HG03460 (cell line): ENCODE data around the gene IL17REL.

ENCODE experiments used
- ATAC-seq: cut with Tn5 transposase; IDR thresholded peaks from one replicate; pipeline ENCODE4 v1.9.1; 2021; ENCODE audit not compliant: unreplicated experiment

The IL17REL gene

DNA sequence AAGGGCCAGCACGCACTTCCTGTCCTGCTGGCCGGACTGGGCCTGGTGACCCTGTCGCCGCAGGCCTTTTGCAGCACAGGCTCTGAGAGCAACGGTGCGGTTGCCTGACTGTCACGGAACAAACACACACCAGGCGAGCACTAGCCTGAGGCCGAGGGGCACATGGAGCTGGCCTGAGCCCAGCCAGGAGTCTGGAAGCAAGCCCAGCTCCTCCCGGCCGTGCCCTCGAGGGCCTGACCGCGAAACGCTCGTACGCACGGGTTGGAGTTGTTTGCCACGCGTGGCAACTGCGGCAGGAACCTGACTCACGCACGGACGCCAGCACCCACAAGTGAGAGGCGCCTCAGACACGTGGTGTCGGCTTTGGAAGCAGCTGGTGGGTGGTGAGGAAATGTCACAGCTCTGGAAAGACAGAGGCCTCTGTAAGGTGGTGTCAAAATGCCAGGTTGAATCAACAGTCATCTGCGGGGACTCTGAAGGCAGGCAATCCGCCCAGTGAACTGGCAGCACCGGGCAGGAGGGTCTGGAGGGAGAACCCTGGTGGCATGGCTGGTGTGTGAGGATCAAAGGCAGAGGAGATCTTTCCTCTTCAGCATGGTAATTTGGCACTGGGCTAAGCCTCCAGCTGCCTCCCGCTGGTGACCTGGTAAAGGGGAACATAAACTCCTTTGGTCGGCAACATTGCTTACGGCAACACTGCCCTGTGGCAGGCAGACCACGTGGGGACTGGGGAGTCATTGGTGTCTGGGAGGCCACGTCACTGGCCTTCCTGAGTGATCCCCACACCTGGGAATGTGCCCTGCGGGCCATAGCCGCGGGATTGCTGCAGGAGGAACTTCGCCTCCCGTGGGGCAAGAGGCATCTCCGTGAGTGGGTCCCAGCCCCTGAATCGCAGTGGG lies 15.3 kb upstream of the IL17REL start:
- no peak for ATAC-seq

DNA sequence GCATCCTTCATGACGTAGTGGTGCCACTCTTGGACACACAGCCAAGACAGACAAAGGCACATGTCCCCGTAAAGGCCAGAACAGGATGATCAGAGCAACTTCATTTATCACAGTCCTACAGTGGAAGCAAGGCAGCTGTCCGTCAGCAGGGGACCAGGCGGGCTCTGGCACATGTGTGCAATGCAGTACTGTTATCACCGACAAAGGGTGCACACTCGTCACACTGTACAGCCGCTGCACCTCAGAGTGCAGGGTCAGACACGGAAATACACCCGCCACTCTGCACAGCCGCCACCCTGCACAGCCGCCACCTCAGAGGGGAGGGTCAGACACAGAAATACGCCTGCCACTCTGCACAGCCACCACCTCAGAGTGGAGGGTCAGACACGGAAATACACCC lies 13.4 kb upstream of the IL17REL start:
- ATAC-seq, result no peak

DNA sequence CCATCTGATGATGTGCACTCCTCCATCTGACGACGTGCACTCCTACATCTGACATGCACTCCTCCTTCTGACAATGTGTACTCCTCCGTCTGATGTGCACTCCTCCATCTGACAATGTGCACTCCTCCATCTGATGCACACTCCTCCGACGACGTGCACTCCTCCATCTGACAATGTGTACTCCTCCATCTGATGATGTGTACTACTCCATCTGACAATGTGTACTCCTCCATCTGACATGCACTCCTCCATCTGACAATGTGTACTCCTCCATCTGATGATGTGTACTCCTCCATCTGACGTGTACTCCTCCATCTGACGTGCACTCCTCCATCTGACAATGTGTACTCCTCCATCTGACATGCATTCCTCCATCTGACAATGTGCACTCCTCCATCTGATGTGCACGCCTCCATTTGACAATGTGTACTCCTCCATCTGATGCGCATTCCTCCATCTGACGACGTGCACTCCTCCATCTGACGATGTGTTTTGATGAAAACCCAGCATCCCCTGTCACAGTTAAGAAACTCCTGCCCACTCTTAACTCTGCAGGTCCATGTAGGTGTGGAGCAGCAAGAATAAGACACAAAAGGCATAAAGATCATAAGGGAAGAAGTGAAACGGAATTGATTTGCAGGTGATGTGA lies 9.7 kb upstream of the IL17REL start:
- no peak for ATAC-seq

- ATAC-seq, result no peak
Measured at GRCh38 chr22:50020606-50021005, 8.0 kb upstream of the IL17REL start.

GRCh38 chr22:50019316-50019715 lies 6.8 kb upstream of the IL17REL start:
- ATAC-seq, result no peak

- no peak for ATAC-seq
Measured at GRCh38 chr22:50018608-50019285, 6.2 kb upstream of the IL17REL start.

- no peak for ATAC-seq
Measured at GRCh38 chr22:50017701-50018224, 5.2 kb upstream of the IL17REL start.

DNA sequence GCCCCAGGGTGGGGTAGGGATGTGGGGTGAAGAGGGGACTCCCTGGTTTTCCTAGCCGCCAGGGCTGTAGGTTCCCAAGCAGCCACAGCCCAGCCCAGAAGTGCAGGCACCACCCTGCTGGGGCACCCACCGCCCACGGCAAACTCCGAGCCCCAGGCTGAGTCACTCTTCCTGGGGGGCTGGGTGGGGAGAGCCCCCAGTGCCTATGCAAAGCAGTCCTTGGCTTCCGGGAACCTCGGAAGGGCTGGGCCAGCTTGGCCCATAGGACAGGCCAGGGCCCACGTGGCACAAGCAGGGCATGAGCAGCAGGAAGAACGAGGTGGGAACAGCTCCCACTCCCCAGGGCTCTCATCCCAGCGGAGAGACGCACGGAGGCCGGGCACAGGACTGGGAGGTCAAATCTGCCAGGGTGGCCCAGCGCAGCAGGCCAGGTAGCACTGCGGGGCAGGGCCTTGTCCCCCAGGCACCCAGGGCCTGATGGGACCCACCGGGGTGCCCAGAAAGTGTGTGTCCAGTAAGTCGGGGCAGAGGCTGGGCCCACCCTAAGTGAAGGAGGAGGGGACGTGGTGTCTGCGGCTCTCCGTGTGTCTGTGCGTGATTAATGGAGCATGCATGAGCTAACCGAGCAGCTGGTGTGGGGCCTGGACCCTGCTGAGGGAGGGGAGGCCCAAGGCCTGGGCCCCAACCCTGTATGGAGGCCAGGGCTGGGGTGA lies 4.6 kb upstream of the IL17REL start:
- no peak for ATAC-seq

GRCh38 chr22:50016308-50016987 lies 3.9 kb upstream of the IL17REL start:
- ATAC-seq, result no peak

DNA sequence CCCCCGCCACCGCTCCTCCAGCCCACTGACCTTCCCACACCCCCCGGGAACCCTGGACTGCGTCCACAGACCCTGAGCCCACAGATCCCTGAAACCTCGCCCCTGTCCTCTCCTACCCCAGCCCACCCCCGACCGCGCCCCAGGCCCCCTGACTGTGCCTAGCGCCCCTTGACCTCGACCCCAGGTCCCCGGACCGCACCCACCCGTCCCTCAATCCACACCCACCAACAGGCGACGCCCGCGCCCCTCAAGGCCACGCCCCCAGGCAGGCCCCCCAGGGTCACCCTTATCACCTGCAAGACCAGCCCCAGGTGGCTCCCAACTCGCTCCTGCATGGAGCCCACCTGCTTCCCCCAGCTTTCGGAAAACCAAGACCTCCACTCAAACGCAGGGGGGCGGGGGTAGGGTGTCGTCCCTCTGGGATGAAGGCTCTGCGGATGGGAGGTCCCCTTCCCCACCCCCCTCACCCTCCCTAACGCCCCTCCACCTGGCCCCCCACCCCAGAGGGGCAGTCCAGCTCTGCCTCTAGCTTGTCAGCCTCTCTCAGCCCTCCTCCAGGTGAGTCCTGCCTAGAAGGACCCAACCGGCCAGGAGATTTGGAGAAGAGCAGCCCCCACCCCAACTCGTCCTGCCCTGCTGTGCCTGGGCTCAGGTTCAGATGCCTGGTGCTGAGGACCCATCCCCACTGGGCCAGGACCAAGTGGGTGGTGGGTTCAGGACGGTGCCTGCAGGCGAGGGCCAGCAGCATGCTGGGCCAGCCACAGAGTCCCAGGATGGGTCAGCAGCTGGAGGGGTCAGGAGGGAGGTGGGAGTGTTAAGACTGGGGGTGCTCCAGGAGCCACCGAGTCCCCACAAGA lies 3.1 kb upstream of the IL17REL start:
- no peak for ATAC-seq

DNA sequence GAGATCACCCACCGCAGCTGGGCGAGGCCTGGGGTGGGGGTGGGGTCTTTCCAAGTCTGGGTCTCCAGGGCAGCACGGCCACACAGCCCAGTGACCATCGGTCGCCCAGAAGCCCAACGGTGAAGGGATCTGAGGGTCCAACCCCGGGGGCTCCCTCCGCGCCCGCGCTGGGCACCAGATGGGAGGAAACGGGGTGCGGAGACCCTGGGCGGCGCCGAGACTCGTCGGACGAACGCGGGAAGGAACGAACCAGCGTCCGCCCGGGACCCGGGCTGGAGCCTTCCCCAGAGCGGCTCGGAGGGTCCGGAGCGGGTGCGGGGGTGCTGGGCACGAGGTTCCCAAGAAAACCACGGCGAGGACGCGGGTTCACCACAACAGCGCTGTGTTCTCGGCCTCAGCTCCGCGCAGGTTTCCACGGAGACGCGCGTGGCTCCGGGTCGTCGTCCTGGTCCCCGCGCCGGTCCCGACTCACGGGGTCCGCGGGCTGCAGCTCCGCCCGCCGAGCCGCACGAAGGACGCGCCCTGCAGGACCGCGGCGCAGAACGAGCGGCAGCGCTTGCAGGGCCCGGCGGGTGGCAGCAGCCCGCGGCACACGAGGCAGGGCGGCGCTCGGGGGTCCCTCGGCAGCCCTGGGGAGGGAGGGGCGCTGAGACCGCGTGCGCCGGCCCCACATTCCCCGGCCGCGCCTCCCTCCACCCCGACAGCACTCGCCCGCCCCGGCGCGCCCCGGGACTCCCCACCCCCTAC lies 2.3 kb upstream of the IL17REL start:
- ATAC-seq, result no peak

DNA sequence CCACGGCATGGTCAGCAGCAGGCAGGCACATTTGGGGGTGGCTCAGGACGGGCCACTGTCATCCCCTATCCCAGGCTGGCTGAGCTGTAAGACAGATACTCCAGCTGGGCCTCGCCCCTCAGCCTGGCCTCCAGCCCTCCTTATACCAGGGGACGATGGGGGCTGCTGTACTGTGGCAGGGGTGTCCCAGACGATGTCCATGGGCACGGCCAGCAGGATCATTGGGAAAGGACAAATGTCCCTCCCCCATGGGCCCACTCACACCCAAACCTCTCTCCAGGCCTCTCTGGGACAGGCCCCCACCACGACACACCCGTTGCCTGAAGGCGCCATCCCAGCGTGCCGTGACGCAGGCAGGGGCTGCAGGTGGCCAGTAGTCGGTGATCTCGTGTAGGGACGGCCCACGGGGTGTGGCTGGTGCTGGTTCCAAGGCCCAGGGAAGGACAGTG lies 1.5 kb upstream of the IL17REL start:
- no peak for ATAC-seq

DNA sequence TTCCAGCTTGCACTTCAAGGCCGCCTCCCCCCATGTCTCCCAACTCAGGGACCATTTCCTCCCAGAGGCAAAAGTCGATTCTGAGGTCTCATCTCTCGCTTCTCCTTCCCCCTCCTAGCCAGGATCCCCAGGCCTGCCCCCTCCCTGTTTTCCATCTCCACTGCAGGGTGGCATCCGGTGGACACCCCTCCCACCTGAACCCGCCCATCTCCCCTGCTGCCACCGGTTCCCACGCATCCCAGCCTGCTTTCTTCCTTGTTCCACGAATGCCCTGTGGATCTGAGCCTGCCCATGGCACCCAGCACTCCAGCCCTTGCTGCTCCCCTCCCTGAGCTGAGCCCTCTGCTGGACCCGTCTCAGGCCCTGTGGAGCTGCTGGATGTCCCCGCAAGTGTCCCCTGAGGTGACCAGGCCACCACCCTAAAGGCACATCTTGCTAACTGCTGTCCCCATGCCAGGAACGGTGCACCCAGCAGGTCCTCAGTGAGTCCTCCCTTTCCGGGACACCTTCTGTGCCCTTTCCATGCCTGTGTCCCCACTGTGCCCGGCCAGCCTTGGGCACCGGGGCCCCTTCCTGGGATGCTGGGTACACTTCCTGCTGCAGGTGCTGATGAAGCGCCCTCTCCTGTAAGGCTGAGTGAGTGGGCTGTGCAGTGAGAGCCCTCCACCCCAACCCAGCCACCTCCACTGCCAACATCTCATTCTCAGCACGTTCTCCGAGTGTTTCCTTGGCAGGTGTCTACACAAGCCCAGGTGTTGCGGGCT lies 936 bp downstream of the IL17REL start:
- no peak for ATAC-seq

DNA sequence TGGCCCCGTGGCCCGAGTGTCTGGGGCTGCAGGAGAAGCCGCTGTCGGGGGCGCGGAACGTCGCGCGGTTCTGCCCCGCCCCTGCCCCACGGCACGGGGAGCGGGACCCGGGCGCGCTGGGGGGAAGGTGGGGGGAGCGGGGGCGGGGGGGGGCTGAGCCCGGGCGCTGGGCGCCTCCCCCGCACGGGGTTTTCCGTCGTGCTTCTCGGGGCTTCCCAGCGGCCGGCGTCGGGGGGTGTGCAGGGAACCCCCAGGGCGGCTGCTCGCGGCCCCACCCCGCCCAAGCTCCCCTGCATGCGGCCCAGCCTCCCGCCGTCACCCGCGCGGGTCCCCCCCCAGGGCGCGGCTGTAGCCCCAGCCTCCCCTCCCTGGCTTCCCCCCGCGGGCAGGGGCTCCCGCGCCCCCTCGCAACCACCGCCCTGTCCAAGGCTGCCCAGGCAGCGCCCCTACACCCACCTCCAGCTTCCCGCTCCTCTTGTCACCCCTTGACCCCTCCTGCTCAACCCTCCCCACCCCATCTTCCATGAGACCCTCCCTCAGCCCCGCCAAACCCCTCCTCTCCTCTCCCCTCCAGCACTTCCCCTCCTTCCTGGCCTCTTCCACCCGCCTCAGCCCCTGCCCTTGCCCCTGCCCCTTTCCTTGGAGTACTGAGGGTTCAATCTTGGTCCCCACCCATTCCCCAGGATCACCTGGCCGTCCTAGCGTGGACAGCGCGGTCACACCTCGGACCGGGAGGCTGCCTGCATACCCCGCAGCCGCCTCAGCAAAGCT lies 1.7 kb downstream of the IL17REL start:
- no peak for ATAC-seq

- no peak for ATAC-seq
Measured at GRCh38 chr22:50009765-50010675, 2.5 kb downstream of the IL17REL start.

DNA sequence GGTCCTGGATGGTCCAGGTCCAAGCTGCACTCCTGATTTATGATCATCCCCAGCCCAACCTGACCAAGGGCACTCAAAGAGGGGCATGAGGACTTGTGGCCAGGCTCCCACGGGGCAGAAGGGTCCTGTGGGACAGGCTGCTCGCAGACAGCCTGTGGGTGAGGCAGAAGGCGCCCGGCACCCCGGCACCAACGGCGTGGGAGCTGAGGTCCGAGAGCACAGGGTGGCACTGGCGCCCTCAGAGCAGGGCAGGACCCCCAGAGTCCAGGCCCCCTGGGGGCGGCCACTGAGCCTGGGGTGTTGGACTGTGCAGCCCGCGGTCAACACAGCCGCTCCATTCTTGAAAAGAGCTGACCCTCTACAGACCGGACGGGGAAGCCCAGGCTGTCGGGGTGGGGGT lies 3.3 kb downstream of the IL17REL start:
- ATAC-seq, result no peak
